ENCODE measurements around the gene MAPK1. TPM values are rescaled to one million over a fixed set of nuclear protein-coding genes. Genes with fewer than 3 reads are reported as not detected.

Gene MAPK1
- total and polyA plus RNA-seq, 9 of the 15 experiments (the other 6 are each of a cell fraction or from before 2014, with no cell fraction given) = 46.3 to 575 (median 283) TPM

DNA sequence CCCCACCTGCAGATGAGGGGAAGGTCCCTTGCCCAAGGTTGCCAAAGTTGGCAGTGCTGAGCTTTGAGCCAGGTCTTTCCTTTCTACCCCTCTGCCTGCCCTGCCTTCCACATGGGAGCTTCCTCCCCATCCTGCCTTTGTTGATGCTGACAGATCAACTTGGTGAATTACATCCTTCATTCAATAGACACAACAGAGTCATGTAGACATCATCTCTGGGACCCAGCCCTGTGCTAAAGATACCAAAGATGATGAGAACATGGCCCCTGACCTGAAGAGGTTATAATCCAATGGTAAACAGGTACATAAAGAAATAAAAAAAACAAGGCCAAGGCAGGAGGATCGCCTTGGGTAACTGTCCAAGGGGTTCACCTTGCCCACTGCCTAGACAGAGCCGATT, 42.4 kb upstream of the MAPK1 start:
- H2AFZ ChIP-seq (ENCODE audit: low read depth, low read length) = no peak overlapping the region
- no peaks in the 10 kb centered on the region for H3K9me1 ChIP-seq (ENCODE audit: control insufficient read depth, insufficient read depth, low read length)
- BruUV-seq (replicated peaks) = no TSS peak
- no peaks in the 10 kb centered on the region for H3K9me3 ChIP-seq (replicated peaks; ENCODE audit: control insufficient read depth, insufficient read depth, low read depth, low read length)
- H4K20me1 ChIP-seq (replicated peaks; ENCODE audit: control insufficient read depth, insufficient read depth, low read length) = 0 out of 2 replicates have a peak, but pooled peaks cover 3% of the 10 kb centered on the region
- DNase-seq (ENCODE audit: extremely low read depth in 1 of 4, low spot score in 3 of 4) = peak in 2 of 4 experiments; percentile 41 to 46
- no peak for FAIRE-seq
- H3K79me2 ChIP-seq (ENCODE audit: control insufficient read depth, insufficient read depth, low read length) = no peaks in the 10 kb centered on the region
- no peak overlapping the region for H3K9ac ChIP-seq (ENCODE audit: insufficient read depth in 1 of 2, low read depth in 2 of 2, low read length in 2 of 2)
- H3K4me3 ChIP-seq = no peak overlapping the region
- H3K4me1 ChIP-seq (replicated peaks in 1 of 2; ENCODE audit: control insufficient read depth in 2 of 2, insufficient read depth in 2 of 2, low read length in 2 of 2) = peaks cover 0 to 16% of the 10 kb centered on the region in 2 experiments; a peak in 4 of 5 replicates
- POLR2A ChIA-PET = interaction anchor here (0.6 to 49.7 kb wide), 10 partner anchors 7 to 205 kb away, joined by 3 to 1041 read pairs (median 4); partner anchors contain the start of gene PPM1F
- intact Hi-C loops (cut with micrococcal nuclease) (no loop called here), in situ Hi-C loops (cut with MboI) (no loop called here)
- 0 out of 5 replicates have a peak, but pooled peaks cover 0 to 2% of the 10 kb centered on the region in 2 experiments for H3K27me3 ChIP-seq (ENCODE audit: control insufficient read depth in 2 of 2, insufficient read depth in 2 of 2, low read length in 2 of 2)
- no peaks in the 10 kb centered on the region for H3K36me3 ChIP-seq (ENCODE audit: control insufficient read depth, insufficient read depth, low read length)
- no peak for ATAC-seq
- WGBS (ENCODE audit: insufficient coverage, low coverage, missing lambda C conversion rate) = 49% methylated on average over 2 of the region's 2 CpGs
- H3K27ac ChIP-seq (ENCODE audit: extremely low read depth, low read depth, low read length) = no peak overlapping the region
- no peak overlapping the region for H3K4me2 ChIP-seq (ENCODE audit: insufficient read depth, low read length)
- CTCF ChIA-PET (ENCODE audit: low intra/inter-chr PET ratio) = interaction anchor here (0.6 kb wide), 1 partner anchor 18 kb away, joined by 6 read pairs; no protein-coding TSS in a partner anchor
- no peak for TF ChIP-seq HMG20B (CRISPR knock-in tag; IDR thresholded peaks at IDR 0.05)
- TF ChIP-seq DIDO1 (tag; IDR thresholded peaks at IDR 0.05; ENCODE audit: low read depth) = no peak
- peak; percentile 24 for TF ChIP-seq NEUROD1 (IDR thresholded peaks at IDR 0.05; ENCODE audit: borderline replicate concordance, low read depth, low read length, partially characterized antibody)
- TF ChIP-seq SRF (CRISPR knock-in tag; IDR thresholded peaks at IDR 0.05) = no peak
- no peak for TF ChIP-seq SAFB (IDR thresholded peaks at IDR 0.05; ENCODE audit: borderline replicate concordance, low read depth, low read length)
- TF ChIP-seq HNRNPLL (IDR thresholded peaks at IDR 0.05; ENCODE audit: low read depth, low read length, poor library complexity, severe bottlenecking) = peak; percentile 22
- no peak for TF ChIP-seq NFE2 (IDR thresholded peaks at IDR 0.05; ENCODE audit: low read depth)
- no peak for TF ChIP-seq PHF20 (IDR thresholded peaks at IDR 0.05; ENCODE audit: partially characterized antibody)
- no peak for TF ChIP-seq ZNF445 (CRISPR knock-in tag; IDR thresholded peaks at IDR 0.05; ENCODE audit: low read depth)
- TF ChIP-seq ZNF717 (CRISPR knock-in tag; IDR thresholded peaks at IDR 0.05) = no peak
- TF ChIP-seq ILK (tag; IDR thresholded peaks at IDR 0.05; ENCODE audit: borderline replicate concordance, low read depth) = no peak
- no peak for TF ChIP-seq NR1H2 (CRISPR knock-in tag; IDR thresholded peaks at IDR 0.05)
- no peak for TF ChIP-seq MBD2 (IDR thresholded peaks at IDR 0.05; ENCODE audit: borderline replicate concordance, low read depth)
- no peak for TF ChIP-seq ZNF384 (IDR thresholded peaks at IDR 0.05; ENCODE audit: low read depth, low read length)
- peak; percentile 60; the same call in 1 of the 2 replicates for TF ChIP-seq RUNX1 (IDR thresholded peaks at IDR 0.05; ENCODE audit: low read depth)
- TF ChIP-seq WHSC1 (IDR thresholded peaks at IDR 0.05; ENCODE audit: low read length) = no peak
- 0 out of 2 replicates have a peak, but pooled peaks have one; percentile 26 for TF ChIP-seq NR2C2 (CRISPR knock-in tag; IDR thresholded peaks at IDR 0.05)
- no peak for TF ChIP-seq NR2C2 (tag; IDR thresholded peaks at IDR 0.05)
- TF ChIP-seq, protein P1, sequence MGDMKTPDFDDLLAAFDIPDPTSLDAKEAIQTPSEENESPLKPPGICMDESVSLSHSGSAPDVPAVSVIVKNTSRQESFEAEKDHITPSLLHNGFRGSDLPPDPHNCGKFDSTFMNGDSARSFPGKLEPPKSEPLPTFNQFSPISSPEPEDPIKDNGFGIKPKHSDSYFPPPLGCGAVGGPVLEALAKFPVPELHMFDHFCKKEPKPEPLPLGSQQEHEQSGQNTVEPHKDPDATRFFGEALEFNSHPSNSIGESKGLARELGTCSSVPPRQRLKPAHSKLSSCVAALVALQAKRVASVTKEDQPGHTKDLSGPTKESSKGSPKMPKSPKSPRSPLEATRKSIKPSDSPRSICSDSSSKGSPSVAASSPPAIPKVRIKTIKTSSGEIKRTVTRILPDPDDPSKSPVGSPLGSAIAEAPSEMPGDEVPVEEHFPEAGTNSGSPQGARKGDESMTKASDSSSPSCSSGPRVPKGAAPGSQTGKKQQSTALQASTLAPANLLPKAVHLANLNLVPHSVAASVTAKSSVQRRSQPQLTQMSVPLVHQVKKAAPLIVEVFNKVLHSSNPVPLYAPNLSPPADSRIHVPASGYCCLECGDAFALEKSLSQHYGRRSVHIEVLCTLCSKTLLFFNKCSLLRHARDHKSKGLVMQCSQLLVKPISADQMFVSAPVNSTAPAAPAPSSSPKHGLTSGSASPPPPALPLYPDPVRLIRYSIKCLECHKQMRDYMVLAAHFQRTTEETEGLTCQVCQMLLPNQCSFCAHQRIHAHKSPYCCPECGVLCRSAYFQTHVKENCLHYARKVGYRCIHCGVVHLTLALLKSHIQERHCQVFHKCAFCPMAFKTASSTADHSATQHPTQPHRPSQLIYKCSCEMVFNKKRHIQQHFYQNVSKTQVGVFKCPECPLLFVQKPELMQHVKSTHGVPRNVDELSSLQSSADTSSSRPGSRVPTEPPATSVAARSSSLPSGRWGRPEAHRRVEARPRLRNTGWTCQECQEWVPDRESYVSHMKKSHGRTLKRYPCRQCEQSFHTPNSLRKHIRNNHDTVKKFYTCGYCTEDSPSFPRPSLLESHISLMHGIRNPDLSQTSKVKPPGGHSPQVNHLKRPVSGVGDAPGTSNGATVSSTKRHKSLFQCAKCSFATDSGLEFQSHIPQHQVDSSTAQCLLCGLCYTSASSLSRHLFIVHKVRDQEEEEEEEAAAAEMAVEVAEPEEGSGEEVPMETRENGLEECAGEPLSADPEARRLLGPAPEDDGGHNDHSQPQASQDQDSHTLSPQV (IDR thresholded peaks at IDR 0.05) = no peak
- 0 out of 2 replicates have a peak, but pooled peaks have one; percentile 15 for TF ChIP-seq ZBTB7A (IDR thresholded peaks at IDR 0.05; ENCODE audit: borderline replicate concordance, control insufficient read depth, low read depth, low read length)
